CD4-positive, alpha-beta T cell treated with Interleukin-21 for 1 hour (primary cell): ENCODE measurements around the gene CHD6.

Source experiments
- DNase-seq: peaks from one replicate; pipeline ENCODE4 v3.0.0-alpha.2; 2020

The CHD6 gene

GRCh38 chr20:41458761-41459160, 159.4 kb downstream of the CHD6 start:
- DNase-seq = no peak

GRCh38 chr20:41457173-41457857, 160.9 kb downstream of the CHD6 start:
- DNase-seq = no peak

- no peak for DNase-seq
These were observed 161.8 kb downstream of the CHD6 start for GRCh38 chr20:41456351-41456750.

GRCh38 chr20:41454250-41454649, 163.9 kb downstream of the CHD6 start:
- no peak for DNase-seq

- DNase-seq = no peak
These were observed 164.9 kb downstream of the CHD6 start for GRCh38 chr20:41453010-41453950.

GRCh38 chr20:41452226-41452625, 166.0 kb downstream of the CHD6 start:
- no peak for DNase-seq

- no peak for DNase-seq
These were observed 171.2 kb downstream of the CHD6 start for GRCh38 chr20:41447006-41447405.

- DNase-seq = no peak
These were observed 171.7 kb downstream of the CHD6 start for GRCh38 chr20:41446456-41446855.

GRCh38 chr20:41444821-41445220, 173.4 kb downstream of the CHD6 start:
- no peak for DNase-seq

- no peak for DNase-seq
These were observed 174.5 kb downstream of the CHD6 start for GRCh38 chr20:41443691-41444090.

- no peak for DNase-seq
These were observed 177.3 kb downstream of the CHD6 start for GRCh38 chr20:41440882-41441281.

- no peak for DNase-seq
These were observed 180.3 kb downstream of the CHD6 start for GRCh38 chr20:41437836-41438235.

- DNase-seq = no peak
These were observed 181.5 kb downstream of the CHD6 start for GRCh38 chr20:41436679-41437078.

- DNase-seq = no peak
These were observed 185.0 kb downstream of the CHD6 start for GRCh38 chr20:41433203-41433602.

GRCh38 chr20:41432746-41433145, 185.4 kb downstream of the CHD6 start:
- DNase-seq = no peak

- DNase-seq = peak; percentile 28
These were observed 189.9 kb downstream of the CHD6 start for GRCh38 chr20:41428285-41428684.

GRCh38 chr20:41427833-41428232, 190.3 kb downstream of the CHD6 start:
- no peak for DNase-seq

- DNase-seq = no peak
These were observed 191.2 kb downstream of the CHD6 start for GRCh38 chr20:41426976-41427375.

GRCh38 chr20:41426086-41426830, 191.9 kb downstream of the CHD6 start:
- no peak for DNase-seq

- no peak for DNase-seq
These were observed 192.8 kb downstream of the CHD6 start for GRCh38 chr20:41425180-41425884.

- no peak for DNase-seq
These were observed 193.6 kb downstream of the CHD6 start for GRCh38 chr20:41424546-41424945.

- DNase-seq = no peak
These were observed 194.2 kb downstream of the CHD6 start for GRCh38 chr20:41424011-41424410.

- DNase-seq = no peak
These were observed 195.2 kb downstream of the CHD6 start for GRCh38 chr20:41422953-41423352.
